ENCODE results near the gene RBM12. TPM values are rescaled to one million over a fixed set of nuclear protein-coding genes. Genes with fewer than 3 reads are reported as not detected.

The RBM12 gene
- total RNA-seq, 4 donors from 2014 or later: 24.9 to 35.0 (median 30.8) TPM

DNA sequence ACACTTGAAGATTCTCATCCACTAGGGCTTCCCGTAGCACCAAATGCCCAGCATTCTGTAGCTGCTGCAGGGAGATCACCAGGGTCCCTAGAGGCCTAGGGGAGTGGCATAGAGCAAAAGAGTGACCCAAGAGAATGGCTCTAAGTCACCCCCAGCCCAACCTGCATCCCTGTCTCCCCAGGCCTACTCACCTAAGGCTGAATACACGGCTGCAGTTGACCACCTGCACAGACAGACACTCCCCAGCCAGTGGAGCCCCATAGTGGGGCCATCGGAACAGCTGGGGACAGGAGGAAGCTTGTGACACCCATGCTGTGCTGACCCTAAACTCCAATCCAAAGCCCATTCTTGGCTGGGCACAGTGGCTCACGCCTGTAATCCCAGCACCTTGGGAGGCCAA lies 58.6 kb downstream of the RBM12 start:
- Histone ChIP-seq H3K4me1 (peaks cover 0 to 11% (median 9%) of the 10 kb centered on the region in 4 donors), H3K27ac (no peak overlapping the region), H3K9me3 (no peaks in the 10 kb centered on the region), H3K27me3 (peaks cover 0 to 13% of the 10 kb centered on the region in 2 donors), H3K36me3 (no peaks in the 10 kb centered on the region), H3K4me3 (no peak overlapping the region)
- DNase-seq (ENCODE audit: low spot score in 2 of 2): no peak
- WGBS, 2 donors: 92 to 95% methylated on average over 4 of the region's 4 CpGs
- no peak for TF ChIP-seq EP300 (IDR thresholded peaks at IDR 0.05)
- TF ChIP-seq, protein P1, sequence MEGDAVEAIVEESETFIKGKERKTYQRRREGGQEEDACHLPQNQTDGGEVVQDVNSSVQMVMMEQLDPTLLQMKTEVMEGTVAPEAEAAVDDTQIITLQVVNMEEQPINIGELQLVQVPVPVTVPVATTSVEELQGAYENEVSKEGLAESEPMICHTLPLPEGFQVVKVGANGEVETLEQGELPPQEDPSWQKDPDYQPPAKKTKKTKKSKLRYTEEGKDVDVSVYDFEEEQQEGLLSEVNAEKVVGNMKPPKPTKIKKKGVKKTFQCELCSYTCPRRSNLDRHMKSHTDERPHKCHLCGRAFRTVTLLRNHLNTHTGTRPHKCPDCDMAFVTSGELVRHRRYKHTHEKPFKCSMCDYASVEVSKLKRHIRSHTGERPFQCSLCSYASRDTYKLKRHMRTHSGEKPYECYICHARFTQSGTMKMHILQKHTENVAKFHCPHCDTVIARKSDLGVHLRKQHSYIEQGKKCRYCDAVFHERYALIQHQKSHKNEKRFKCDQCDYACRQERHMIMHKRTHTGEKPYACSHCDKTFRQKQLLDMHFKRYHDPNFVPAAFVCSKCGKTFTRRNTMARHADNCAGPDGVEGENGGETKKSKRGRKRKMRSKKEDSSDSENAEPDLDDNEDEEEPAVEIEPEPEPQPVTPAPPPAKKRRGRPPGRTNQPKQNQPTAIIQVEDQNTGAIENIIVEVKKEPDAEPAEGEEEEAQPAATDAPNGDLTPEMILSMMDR (IDR thresholded peaks at IDR 0.05): no peak

DNA sequence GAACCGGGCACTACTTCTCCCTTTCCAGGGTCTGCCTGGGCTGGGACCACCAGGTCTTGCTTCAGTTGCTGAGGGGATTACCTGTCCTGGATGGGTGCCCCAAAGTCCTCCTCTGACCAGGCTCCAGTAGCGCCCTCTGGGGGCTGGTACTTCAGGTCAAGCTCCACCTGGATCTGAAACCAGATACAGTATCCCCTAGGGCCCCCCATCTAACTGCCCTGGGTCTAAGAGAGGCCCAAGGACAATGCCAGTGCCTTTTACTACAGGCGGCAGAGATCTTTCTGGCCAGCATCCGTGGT lies 60.3 kb downstream of the RBM12 start:
- no peaks in the 10 kb centered on the region for H3K36me3 ChIP-seq
- TF ChIP-seq EP300 (IDR thresholded peaks at IDR 0.05) (no peak), POLR2A (IDR thresholded peaks at IDR 0.05) (no peak)
- TF ChIP-seq, protein P1 (IDR thresholded peaks at IDR 0.05): no peak
- WGBS, 2 donors: 44 to 50% methylated on average over 3 to 4 of the region's 4 CpGs
- no peak overlapping the region for H3K27ac ChIP-seq
- no peaks in the 10 kb centered on the region for H3K9me3 ChIP-seq
- H3K27me3 ChIP-seq: peaks cover 0 to 30% of the 10 kb centered on the region in 2 donors
- H3K4me3 ChIP-seq: no peak overlapping the region
- DNase-seq (ENCODE audit: low spot score in 2 of 2): no peak
- peaks cover 0 to 20% (median 16%) of the 10 kb centered on the region in 4 donors for H3K4me1 ChIP-seq

DNA sequence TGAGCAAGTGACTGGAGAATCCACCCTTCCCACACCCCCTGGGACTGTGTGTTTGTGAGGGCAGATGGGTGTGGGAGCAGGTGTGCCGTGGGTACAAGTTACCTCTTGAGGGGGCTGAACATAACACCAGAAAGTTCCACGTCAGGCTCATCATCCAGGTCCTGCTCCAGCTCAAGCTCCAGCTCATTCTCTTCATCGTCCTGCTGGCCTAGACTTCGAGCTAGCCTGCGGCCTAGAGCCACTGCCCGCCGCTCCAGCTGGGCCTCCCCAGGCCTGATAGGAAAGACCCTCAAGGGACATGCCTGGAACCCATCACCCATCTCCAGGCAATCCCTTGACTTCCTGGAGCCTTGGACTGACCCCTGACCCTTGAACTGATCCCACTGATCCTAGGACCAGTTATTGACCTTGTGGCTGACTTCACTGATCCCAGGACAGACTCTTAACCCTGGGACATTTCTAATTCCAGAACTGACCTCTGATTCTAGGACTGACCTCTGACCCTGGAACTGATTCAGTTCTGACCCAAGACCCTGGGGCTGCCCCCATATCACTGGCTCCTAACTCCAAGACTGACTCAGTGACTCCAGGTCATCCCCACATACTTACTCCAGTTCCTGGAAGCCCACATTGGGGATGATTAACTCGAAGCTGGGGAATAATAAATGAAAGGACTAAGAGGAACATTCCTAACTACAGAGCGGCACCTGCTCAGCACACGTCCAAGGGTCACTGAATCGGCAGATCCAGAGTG lies 60.8 kb downstream of the RBM12 start:
- peaks cover 0 to 36% of the 10 kb centered on the region in 2 donors for H3K27me3 ChIP-seq
- no peak overlapping the region for H3K4me3 ChIP-seq
- H3K36me3 ChIP-seq: no peaks in the 10 kb centered on the region
- no peak for DNase-seq (ENCODE audit: low spot score in 2 of 2)
- WGBS, 2 donors: 92% methylated on average over 9 to 11 of the region's 11 CpGs
- H3K9me3 ChIP-seq: no peaks in the 10 kb centered on the region
- no peak overlapping the region for H3K27ac ChIP-seq
- H3K4me1 ChIP-seq: peaks cover 0 to 20% (median 16%) of the 10 kb centered on the region in 4 donors
- TF ChIP-seq, protein P1 (IDR thresholded peaks at IDR 0.05): no peak
- TF ChIP-seq POLR2A (IDR thresholded peaks at IDR 0.05) (no peak), EP300 (IDR thresholded peaks at IDR 0.05) (no peak)

DNA sequence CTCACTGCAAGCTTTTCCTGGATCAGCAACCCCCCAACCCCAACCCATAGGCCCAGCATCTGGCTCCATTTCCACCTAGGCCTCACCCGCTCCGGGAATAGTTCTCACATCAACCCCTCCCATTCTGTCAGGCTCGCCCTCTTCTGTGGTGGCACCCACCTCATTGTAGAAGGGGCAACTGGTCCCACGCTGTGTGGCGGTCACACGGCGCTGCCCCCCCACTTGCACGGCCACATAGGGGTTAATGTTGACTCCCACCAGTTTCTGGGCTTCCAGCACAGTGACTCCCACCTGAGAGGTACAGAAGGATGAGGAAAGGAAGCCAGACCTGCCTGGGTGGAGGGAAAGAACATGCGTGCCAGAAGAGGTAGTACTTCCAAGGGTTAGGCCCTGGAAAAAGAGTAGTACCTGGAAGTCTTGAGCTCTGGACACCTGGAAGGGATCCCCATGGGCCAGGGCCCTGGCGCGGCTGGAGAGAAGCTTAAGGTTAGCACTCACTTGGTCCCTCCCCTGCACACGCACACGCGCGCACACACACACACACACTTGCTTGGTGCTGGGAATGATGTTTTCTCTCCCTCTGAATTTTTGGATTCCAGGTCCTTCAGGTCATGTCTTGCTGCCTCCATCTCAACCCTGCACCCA lies 61.7 kb downstream of the RBM12 start:
- TF ChIP-seq, protein P1 (IDR thresholded peaks at IDR 0.05): no peak
- TF ChIP-seq EP300 (IDR thresholded peaks at IDR 0.05): no peak
- no peak for TF ChIP-seq POLR2A (IDR thresholded peaks at IDR 0.05)
- H3K27me3 ChIP-seq: peaks cover 0 to 38% of the 10 kb centered on the region in 2 donors
- no peak overlapping the region for H3K27ac ChIP-seq
- DNase-seq (ENCODE audit: low spot score in 2 of 2): no peak
- peaks cover 0 to 20% (median 16%) of the 10 kb centered on the region in 4 donors for H3K4me1 ChIP-seq
- WGBS, 2 donors: 94% methylated on average over 15 of the region's 15 CpGs
- no peaks in the 10 kb centered on the region for H3K36me3 ChIP-seq
- no peak overlapping the region for H3K4me3 ChIP-seq
- no peaks in the 10 kb centered on the region for H3K9me3 ChIP-seq

GRCh38 chr20:35601990-35602389 lies 62.7 kb downstream of the RBM12 start:
- 26 to 42% methylated on average over 15 to 21 of the region's 30 CpGs for WGBS, 2 donors
- Histone ChIP-seq H3K27ac (peak overlapping the region in 1 of 4 donors; percentile 46), H3K4me1 (peaks cover 0 to 20% (median 16%) of the 10 kb centered on the region in 4 donors), H3K27me3 (peaks cover 0 to 38% of the 10 kb centered on the region in 2 donors), H3K36me3 (no peaks in the 10 kb centered on the region), H3K4me3 (peak overlapping the region; percentile 30 to 56 (median 36)), H3K9me3 (no peaks in the 10 kb centered on the region)
- TF ChIP-seq EP300 (IDR thresholded peaks at IDR 0.05): no peak
- TF ChIP-seq, protein P1 (IDR thresholded peaks at IDR 0.05): no peak
- no peak for DNase-seq (ENCODE audit: low spot score in 2 of 2)

Measured in tibial nerve (tissue), 4 donors.